ENCODE measurements around the gene GRIP2.

The GRIP2 gene

GRCh38 chr3:14481018-14481645 is 59.0 kb downstream of the GRIP2 start:
- no peak for DNase-seq

- no peak for DNase-seq
Observed at GRCh38 chr3:14480207-14481017, 59.7 kb downstream of the GRIP2 start.

GRCh38 chr3:14479591-14479990 is 60.6 kb downstream of the GRIP2 start:
- no peak for DNase-seq

DNA sequence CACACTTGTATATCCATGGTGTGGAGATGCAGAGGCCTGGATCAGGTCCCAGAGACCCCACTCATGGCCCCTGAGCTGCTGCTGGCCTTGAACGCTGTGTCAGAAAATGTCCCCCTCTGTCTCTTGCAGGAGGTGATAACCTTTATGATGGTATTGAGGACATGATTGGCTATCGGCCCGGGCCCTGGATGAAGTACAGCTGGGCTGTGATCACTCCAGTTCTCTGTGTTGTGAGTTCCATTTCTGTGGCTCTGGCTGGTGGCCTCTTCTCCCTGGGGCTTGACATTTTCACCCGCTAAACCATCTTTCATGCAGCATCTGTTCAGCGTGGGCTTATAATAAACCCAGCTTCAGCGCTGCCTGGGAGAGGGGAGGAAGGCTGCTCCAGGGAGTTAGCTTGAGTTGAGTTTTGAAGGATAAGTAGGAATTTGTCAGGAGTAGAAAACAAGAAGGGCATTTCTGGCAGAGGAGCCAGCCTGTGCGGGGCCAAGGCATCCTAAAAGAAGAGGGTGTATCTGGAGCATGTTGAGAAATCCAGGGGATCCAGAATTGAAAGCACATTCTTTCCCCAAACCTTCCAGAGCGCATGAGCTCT is 61.1 kb downstream of the GRIP2 start:
- no peak for DNase-seq

DNA sequence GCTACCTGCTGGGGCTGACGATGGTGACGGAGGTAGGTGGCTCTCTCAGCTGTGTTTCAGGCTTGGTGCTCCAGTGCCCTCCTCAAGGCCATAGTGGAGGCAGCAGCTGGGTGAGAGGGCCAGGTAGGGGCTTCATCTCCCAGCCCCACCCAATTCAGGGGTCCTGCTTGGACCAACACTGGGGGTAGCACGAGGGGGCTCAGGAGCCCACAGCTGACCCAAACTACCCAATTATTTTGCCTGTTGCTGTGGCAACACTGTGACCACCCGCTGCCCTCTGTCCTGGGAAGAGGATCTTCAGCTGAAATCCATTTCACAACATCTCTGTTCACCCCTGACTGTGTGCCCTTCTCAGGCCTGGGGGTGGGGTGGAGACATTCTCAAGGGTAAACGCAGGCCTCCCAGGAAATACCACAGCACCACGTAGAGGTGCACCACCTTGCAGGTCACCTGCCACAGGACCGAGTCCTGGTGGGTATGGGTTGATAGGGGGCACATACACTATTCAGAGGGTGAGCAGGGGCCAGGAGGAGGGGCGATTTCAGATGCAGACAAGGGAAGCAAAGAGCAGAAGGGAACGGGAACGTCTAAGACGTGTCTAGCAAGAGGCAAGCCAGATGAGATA is 62.7 kb downstream of the GRIP2 start:
- no peak for DNase-seq

DNA sequence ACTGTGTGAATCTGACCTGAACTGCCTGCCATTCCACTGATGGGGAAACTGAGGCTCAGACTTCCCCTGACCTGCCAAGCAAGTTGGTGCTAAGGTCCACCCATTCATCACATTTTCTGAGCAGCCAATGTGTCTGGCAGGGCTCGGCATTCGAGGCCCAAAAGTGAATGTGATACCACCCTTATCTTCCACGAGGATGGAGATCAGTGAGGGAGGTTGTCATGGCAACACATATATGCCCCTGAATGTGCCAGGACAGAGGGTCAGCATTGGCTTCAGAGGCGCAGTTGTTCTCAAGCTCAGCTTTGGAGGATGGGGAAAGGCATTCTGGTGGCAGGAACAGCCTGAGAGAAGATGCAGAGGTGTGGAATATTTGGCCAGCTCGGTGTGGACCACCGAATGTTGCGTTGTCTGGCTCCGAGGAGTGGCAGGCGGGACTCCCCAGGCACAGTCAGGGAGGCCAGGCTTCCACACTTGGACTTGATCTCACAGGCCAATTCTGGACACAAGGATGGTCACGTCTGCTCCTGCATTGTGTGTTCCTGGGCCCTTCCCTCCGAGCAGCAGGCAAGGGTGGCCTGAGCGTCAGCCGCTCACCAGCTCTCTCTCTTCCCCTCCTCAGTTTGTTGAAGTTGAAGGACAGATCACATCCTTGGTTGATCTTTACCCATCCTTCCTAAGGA is 63.4 kb downstream of the GRIP2 start:
- no peak for DNase-seq

DNA sequence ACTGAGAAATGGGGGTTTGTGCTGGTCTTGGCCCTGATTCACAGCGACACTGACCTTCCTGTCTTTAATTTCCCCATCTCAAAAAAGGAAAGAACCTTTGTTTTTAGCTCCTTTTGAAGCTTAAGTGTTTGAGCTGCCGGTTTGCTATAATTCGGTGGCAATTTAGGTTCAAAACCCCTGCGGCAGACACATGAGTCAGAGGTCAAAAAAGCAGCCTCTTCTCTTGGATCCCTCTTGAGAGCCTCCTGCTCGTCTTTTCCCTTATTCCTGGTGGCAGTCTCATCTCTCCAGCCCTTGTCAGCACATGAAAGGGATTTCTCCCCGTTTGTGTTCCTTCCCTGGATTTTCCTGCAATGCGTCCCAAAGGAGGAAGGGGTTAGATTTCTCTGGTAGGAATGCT is 64.5 kb downstream of the GRIP2 start:
- DNase-seq: no peak

GRCh38 chr3:14474363-14475081 is 65.6 kb downstream of the GRIP2 start:
- no peak for DNase-seq

DNA sequence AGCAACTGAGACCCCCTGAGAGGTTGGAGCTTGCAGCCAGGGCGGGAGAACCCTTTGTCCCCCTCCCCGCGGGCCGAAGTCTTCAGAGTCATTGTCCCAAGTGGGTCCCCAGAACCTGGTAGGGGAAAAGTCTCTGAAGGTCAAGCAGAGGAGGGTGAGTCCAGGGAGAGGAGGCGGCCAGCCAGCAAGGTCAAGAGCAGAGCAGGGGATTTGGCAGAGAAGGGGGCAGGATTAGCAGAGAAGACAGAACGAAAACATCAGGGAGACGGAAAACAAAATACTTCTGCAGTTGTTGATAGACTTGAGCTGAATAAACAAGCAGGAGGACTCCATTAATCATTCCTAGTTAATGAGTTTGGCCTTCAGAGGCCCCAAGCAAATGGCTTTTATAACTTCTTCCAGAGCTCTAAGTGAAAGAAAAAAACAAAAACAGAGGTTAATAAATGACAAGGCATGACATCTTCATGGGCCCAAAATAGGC is 66.7 kb downstream of the GRIP2 start:
- no peak for DNase-seq

DNA sequence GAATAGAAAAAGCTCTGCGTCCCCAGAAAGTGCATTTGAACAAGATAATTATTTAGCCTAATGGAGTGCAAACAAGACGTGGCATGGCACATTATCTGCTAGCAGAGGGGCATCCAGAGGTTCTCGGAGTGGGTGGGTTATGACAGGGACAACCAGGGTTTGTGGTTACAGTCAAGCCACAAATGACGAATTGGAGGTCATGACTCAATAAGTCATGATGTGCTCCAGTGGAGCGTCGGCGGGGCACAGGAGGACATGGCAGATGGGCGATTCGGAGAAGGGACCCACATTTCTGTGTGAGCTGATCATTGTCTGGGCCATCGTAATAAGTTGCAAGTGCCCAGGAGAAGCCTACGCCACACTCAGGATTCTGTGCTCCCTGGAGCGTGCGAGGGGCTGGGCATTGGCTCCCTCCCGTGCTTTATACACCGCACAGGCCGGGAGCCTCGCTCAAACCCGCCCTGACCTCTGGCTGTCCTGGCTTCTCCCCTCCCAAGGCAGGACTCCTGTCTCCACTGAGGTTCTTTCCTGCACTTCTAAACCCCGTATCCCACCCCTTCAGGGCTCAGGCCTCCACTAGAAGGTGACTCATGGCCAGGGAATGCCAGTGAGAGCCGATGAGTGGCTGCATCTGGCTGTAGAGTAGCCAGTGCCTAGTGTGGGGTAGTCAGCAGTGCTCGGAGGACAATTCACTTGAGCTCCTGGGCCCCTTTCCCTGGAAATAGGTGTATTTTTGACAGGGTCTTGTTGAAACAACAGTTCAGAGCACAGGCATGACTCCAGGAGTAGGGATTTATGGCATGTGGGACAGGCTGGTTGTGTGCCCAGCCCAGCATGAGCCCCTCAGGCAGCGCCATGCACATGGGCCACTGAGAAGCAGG is 67.4 kb downstream of the GRIP2 start:
- DNase-seq: no peak

DNA sequence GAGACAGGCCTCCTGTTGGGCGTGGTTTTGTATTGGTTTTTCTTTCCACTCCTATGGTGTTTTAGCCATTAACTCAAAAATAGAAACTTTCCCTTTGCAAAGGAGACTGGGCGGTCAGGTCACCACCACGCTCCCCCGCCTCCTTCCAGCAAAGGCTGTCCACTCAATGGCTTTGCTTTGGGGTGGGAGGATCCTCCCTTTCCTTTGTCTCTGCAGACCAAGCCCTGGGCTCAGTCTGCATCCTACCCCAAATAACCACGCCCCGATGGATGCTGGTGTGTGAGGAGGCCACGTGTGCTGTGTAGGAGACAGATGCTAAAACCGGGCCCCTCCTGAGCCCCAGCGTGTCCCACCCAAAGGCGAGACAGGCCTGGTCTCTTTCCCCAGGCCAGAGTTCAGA is 68.5 kb downstream of the GRIP2 start:
- no peak for DNase-seq

GRCh38 chr3:14471016-14471415 is 69.1 kb downstream of the GRIP2 start:
- no peak for DNase-seq

DNA sequence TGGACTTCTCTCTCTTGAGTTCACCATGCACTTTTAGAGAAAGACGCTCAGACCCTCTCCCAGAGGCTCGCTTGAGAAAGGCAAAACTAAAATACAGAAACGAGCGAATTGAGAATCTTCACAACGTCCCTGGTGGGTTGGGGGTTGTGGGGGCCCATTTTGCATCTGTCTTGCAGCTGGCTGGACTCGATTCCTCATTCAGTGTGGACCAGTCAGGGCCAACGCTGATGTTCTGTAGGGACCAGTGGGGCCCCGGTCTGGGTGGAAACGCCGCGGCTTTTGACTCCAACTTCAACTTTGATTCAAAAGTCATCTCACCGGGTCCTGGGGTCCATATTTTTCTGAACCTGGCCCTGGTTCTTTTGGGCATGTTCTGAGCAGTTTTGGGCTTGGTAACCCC is 69.7 kb downstream of the GRIP2 start:
- no peak for DNase-seq

- DNase-seq: no peak
Observed at GRCh38 chr3:14468621-14468981, 71.5 kb downstream of the GRIP2 start.

DNA sequence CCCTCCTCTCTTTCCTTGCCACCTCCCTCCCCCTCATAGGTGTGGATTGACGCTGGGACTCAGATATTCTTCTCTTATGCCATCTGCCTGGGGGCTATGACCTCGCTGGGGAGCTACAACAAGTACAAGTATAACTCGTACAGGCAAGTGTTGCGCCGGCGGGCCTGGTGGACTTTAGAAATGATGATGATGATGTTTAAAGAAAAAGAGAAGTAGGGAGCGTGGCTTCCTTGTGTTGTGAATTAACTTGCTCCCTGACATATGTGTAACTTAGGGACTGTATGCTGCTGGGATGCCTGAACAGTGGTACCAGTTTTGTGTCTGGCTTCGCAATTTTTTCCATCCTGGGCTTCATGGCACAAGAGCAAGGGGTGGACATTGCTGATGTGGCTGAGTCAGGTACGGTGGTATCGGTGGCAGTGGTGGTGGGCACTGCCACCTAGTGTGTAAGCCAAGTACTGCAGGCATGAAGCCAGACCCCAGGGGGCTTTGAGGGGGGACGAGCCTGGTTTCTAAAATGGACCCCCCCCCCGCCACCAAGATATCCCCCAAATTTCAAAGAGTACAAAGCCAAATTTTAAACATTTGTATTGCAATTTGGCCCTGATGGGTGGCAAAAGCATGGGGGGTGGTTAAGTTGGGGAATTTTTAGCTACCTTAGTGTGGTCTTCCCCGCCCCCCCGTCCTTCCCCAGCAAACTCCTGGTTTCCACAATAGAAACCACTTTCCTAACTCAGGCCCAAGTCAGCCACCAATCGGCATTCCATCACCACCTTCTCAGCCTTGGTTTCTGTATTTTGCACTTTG is 72.1 kb downstream of the GRIP2 start:
- DNase-seq: no peak

GRCh38 chr3:14466179-14466903 is 73.8 kb downstream of the GRIP2 start:
- DNase-seq: no peak

- no peak for DNase-seq
Observed at GRCh38 chr3:14465425-14465824, 74.7 kb downstream of the GRIP2 start.

DNA sequence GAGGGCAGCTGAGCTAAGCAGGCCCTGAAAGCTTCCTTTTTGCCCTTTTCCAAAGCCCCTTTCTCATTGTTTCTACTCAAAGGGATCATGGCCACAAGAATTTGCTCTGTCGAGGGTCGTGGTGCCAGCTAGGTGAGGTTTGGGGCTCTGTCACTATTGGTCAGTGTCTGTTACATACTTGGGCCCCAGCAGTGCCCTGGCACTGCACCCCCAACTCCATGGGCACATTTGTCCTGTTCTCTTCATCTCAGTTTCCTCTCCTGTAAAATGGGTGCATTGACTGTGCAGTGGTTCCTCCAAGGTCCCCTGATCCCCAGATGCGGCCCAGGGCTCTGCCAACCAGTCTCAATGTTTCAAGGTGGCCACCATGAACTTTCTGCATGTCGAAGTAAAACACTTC is 75.6 kb downstream of the GRIP2 start:
- DNase-seq: no peak

GRCh38 chr3:14464141-14464465 is 76.0 kb downstream of the GRIP2 start:
- DNase-seq: no peak

Data from KG1 (cell line).